SJSA1 (cell line): ENCODE data around the gene SON. TPM values are rescaled to one million over a fixed set of nuclear protein-coding genes. Genes with fewer than 3 reads are reported as not detected.
"Not testable (repeated sequence)": the region's sequence is repeated elsewhere in the genome, so short reads cannot be mapped to it uniquely, and the experiment has no call there.

ENCODE experiments used
- DNase-seq, 2 experiments: peaks; one replicate each; pipeline ENCODE4 v3.0.0-alpha.2; 2015 to 2020; ENCODE audit warnings: low spot score in 2 of 2, low read depth in 1 of 2
- H3K27ac ChIP-seq: fragments of 250-450 bp; sonication (Bioruptor Pico); 2 replicates; pipeline ENCODE4 v1.5.1; 2020; ENCODE audit warnings: mild to moderate bottlenecking, moderate library complexity
- H3K27me3 ChIP-seq: fragments of 250-450 bp; sonication (Bioruptor Pico); replicated peaks from 2 replicates; pipeline ENCODE4 v1.5.1; 2020; ENCODE audit warnings: mild to moderate bottlenecking, moderate library complexity
- H3K36me3 ChIP-seq: fragments of 250-450 bp; sonication (Bioruptor Pico); 2 replicates; pipeline ENCODE4 v1.5.1; 2020; ENCODE audit warnings: mild to moderate bottlenecking
- H3K4me1 ChIP-seq: fragments of 250-450 bp; sonication (Bioruptor Pico); replicated peaks from 2 replicates; pipeline ENCODE4 v1.6.1; 2021; ENCODE audit warnings: mild to moderate bottlenecking
- H3K4me3 ChIP-seq: fragments of 250-450 bp; sonication (Bioruptor Pico); 2 replicates; pipeline ENCODE4 v1.5.1; 2020; ENCODE audit warnings: mild to moderate bottlenecking
- H3K9me3 ChIP-seq: fragments of 250-450 bp; sonication (Bioruptor Pico); replicated peaks from 2 replicates; pipeline ENCODE4 v1.5.1; 2020; ENCODE audit warnings: mild to moderate bottlenecking
- total RNA-seq: library from RNA; depleted of rRNA; stranded (reverse); fragments of >200 nt; shearing (Covaris generic); gene quantifications from 2 replicates; pipeline ENCODE4 v1.2.3, GENCODE V29; 2014; rRNA removed

SON gene, protein sequence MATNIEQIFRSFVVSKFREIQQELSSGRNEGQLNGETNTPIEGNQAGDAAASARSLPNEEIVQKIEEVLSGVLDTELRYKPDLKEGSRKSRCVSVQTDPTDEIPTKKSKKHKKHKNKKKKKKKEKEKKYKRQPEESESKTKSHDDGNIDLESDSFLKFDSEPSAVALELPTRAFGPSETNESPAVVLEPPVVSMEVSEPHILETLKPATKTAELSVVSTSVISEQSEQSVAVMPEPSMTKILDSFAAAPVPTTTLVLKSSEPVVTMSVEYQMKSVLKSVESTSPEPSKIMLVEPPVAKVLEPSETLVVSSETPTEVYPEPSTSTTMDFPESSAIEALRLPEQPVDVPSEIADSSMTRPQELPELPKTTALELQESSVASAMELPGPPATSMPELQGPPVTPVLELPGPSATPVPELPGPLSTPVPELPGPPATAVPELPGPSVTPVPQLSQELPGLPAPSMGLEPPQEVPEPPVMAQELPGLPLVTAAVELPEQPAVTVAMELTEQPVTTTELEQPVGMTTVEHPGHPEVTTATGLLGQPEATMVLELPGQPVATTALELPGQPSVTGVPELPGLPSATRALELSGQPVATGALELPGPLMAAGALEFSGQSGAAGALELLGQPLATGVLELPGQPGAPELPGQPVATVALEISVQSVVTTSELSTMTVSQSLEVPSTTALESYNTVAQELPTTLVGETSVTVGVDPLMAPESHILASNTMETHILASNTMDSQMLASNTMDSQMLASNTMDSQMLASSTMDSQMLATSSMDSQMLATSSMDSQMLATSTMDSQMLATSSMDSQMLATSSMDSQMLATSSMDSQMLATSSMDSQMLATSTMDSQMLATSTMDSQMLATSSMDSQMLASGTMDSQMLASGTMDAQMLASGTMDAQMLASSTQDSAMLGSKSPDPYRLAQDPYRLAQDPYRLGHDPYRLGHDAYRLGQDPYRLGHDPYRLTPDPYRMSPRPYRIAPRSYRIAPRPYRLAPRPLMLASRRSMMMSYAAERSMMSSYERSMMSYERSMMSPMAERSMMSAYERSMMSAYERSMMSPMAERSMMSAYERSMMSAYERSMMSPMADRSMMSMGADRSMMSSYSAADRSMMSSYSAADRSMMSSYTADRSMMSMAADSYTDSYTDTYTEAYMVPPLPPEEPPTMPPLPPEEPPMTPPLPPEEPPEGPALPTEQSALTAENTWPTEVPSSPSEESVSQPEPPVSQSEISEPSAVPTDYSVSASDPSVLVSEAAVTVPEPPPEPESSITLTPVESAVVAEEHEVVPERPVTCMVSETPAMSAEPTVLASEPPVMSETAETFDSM (N-terminal part only)
- total RNA-seq, result 65.1 and 115 TPM in 2 replicates

DNA sequence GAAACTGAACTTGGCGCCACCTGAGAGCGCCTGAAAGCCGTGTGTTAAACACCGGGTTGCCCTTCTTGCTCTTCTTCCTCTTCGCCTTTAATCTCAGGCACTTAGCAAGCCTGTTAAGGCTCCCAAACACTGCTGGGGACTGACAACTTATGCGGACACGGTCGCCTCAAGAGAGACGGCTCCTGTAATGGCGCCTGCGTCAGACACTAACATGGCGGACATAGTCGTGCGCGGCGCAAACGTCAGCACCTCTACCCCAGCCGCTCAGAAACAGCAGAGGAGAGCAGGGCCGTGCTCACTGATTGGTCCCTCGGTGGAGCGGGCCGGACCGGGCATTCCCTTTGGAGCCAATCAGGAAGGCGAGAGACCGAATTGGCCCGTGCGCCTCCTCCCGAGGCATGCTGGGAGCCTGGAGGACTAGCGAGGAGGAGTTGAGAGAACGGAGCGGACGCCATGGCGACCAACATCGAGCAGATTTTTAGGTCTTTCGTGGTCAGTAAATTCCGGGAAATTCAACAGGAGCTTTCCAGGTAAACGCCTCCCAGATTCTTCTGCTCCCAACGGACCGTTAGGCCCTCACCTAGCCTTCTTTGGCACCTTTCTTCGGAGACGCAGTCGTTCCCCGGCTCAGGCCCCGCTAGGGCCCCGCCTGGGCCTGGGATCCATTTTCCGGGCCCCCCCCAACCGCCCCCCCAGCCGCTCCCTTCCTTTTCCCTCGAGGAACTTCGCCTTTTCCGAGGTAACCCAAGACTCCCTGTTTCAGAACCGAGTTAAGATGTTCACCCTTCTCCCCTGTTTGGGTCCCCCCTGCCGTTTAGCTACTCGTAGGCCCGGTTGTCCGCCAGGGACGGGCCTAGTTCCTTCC, at the start of gene SON:
TSS of gene SON (plus strand) at position 399 of the 865 bp plus-strand sequence. CDS start at position 454, 55 bp downstream.
- peaks cover 4% of the 10 kb centered on the region; the same call in 1 of the 2 replicates for H3K4me1 ChIP-seq
- DNase-seq, result peak; percentile 98 to 99
- peak within 1 kb of the TSS; percentile 72 for H3K4me3 ChIP-seq
- H3K27me3 ChIP-seq, result no peaks in the 10 kb centered on the region
- peak within 1 kb of the TSS; percentile 97 for H3K27ac ChIP-seq
- no peaks in the 10 kb centered on the region for H3K9me3 ChIP-seq
- peaks cover 58% of the 10 kb centered on the region for H3K36me3 ChIP-seq

DNA sequence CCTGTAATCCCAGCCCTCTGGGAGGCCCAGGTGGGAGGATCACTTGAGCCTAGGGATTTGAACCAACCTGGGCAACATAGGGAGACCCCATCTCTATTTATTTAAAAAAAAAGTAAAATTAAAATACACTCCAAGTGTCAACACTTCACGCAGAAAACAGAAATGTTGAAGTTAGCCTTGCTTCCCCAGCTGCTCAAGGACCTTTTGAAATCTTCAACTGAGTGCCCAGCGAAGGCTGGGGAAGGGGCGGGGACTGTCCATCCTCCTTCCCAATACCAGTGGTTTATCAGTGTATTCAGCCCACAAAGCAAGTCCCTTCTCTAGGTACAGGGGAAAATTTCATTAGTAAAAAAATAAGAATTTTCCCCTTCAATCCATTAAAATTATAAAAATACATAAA, 49.1 kb upstream of the SON start:
- Histone ChIP-seq H3K27ac (no peak overlapping the region), H3K36me3 (no peaks in the 10 kb centered on the region), H3K4me1 (peaks cover 8% of the 10 kb centered on the region; the same call in 1 of the 2 replicates), H3K27me3 (no peaks in the 10 kb centered on the region), H3K4me3 (no peak overlapping the region), H3K9me3 (no peaks in the 10 kb centered on the region)
- DNase-seq, result no peak

DNA sequence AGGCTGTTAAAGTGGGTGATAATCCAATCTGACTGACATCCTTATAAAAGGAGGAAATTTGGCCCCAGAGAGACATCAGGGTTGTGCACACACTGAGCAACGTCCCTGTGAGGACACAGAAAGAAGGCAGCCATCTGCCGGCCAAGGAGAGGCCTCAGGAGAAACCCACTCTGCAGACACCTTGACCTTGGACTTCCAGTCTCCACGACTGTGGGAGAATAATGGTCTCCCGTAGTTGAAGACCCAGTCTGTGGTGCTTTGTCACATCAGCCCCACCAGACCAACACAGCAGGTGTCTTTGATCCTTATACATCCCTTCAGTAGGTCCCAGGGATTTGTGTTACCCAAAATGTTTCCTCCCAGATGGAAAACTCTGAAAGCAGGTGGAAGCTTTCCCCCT, 47.1 kb upstream of the SON start:
- H3K27ac ChIP-seq, result no peak overlapping the region
- H3K9me3 ChIP-seq, result no peaks in the 10 kb centered on the region
- peaks cover 8% of the 10 kb centered on the region; the same call in 1 of the 2 replicates for H3K4me1 ChIP-seq

DNA sequence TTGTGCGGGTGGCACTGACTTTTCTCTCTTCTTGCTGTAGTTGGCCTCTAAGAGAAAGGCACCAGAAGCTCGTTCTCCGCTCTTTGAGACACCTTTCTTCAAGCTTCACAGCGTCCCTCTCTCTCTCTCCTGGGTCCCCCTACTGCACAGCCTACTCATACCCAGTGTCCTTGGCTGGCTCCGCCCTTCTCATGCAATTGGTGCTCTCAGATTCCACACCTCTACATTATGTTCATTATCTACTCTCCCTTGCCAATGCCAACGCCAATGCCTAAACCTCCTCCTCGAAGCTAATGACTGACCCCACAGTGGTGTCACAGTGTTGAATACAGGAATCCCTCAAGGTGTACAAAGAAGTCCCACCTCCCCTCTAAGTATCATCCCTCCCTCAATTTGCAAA, 46.5 kb upstream of the SON start:
- Histone ChIP-seq H3K4me1 (0 out of 2 replicates have a peak, but pooled peaks cover 4% of the 10 kb centered on the region), H3K27ac (no peak overlapping the region), H3K27me3 (no peaks in the 10 kb centered on the region), H3K9me3 (no peaks in the 10 kb centered on the region), H3K36me3 (no peaks in the 10 kb centered on the region), H3K4me3 (no peak overlapping the region)
- no peak for DNase-seq

More for the DNA sequence above, 47.1 kb upstream of the SON start:
- Histone ChIP-seq H3K4me3 (no peak overlapping the region), H3K27me3 (no peaks in the 10 kb centered on the region), H3K36me3 (no peaks in the 10 kb centered on the region)
- DNase-seq, result no peak

DNA sequence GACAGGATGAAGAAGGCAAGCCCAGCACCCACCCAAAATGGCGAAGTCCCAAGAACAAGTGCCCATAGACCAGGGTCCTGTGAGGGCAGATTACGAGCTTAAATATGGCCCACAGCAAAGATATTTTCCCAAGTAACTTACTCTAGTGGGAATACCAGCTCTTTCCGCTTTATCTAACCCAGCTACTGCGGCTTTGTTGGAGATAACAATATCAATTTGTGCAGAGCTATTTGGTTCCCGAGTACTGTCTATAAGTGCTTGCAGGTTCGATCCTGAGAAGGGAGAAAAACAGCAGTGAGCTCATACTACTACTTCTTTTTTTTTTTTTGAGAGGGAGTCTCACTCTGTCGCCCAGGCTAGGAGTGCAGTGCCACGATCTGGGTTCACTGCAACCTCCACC, 37.0 kb upstream of the SON start:
- H3K9me3 ChIP-seq, result no peaks in the 10 kb centered on the region
- no peaks in the 10 kb centered on the region for H3K4me1 ChIP-seq
- no peak overlapping the region for H3K4me3 ChIP-seq
- peaks cover 46% of the 10 kb centered on the region for H3K36me3 ChIP-seq
- no peaks in the 10 kb centered on the region for H3K27me3 ChIP-seq
- no peak overlapping the region for H3K27ac ChIP-seq
- DNase-seq, result no peak

DNA sequence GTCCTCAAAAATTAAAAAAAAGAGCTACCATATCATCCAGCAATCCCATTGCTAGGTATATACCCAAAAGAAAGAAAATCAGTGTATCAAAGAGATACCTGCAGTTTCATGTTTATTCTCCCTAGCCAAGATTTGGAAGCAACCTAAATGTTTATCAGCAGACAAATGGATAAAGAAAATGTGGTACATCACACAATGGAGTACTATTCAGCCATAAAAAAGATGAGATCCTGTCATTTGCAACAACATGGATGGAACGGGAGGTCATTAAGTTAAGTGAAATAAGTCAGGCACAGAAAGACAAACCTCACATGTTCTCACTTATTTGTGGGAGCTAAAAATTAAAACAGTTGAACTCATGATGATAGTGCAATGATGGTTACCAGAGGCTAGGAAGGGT, 35.8 kb upstream of the SON start:
- H3K27me3 ChIP-seq, H3K4me1 ChIP-seq, H3K9me3 ChIP-seq, H3K27ac ChIP-seq, DNase-seq, H3K4me3 ChIP-seq: not testable (repeated sequence)
- peaks cover 54% of the 10 kb centered on the region for H3K36me3 ChIP-seq

DNA sequence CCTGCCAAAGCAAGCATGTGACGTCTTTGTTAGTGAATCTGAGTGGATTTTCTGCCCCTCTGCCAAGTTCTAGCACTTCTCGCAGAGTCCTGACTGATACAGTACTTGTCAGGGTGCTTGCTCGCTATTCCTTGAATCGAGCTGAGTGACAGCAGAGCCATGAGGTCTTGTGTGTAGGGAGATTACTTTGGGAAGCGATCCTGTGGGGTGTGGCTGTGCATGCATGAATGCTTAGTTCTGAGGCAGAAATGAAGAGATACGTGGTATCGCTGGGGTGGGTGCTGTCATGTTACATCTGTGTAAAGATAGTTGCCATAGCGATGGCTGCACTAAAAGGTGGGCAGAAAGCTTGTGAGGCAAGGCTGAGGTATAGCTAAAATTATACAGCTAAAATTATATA, 32.0 kb upstream of the SON start:
- no peak for DNase-seq
- Histone ChIP-seq H3K27me3 (no peaks in the 10 kb centered on the region), H3K4me3 (no peak overlapping the region), H3K4me1 (no peaks in the 10 kb centered on the region), H3K9me3 (no peaks in the 10 kb centered on the region), H3K27ac (no peak overlapping the region), H3K36me3 (peaks cover 62% of the 10 kb centered on the region)

DNA sequence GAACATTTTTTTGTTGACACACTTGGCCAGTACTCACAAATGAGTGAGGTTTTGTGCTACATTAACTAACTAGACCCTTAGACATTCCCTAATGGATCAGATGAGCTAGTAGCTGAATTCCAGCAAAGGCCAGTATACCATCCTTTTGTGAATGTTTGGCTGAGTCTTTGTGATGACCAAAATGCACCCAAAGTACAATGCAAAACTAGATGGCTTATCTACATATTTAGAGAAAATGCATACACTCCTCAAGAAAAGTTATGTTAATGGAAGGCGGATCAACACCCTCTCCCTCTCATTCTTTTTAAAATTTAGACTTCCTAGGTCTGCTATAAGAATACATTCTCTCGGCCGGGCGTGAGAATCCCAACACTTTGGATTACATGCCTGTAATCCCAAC, 31.2 kb upstream of the SON start:
- Histone ChIP-seq H3K4me1 (no peaks in the 10 kb centered on the region), H3K4me3 (no peak overlapping the region), H3K9me3 (no peaks in the 10 kb centered on the region), H3K27ac (no peak overlapping the region), H3K36me3 (peaks cover 69% of the 10 kb centered on the region), H3K27me3 (no peaks in the 10 kb centered on the region)
- no peak for DNase-seq

DNA sequence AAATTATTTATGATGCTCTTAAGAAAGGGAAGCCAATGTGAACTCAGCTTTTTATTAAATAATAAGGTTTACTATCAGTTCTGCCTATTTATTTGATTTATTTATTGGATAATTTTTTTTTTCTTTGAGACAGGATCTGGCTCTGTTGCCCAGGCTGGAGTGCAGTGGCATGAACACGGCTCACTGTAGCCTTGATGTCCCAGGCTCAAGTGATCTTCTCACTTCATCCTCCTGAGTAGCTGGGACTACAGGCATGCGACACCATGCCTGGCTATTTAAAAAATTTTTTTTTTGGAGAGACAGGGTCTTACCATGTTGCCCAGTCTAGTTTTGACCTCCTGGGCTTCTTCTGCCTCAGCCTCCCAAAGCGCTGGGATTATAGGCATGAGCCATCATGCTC, 30.4 kb upstream of the SON start:
- H3K27me3 ChIP-seq, result no peaks in the 10 kb centered on the region
- H3K36me3 ChIP-seq, result peaks cover 71% of the 10 kb centered on the region
- DNase-seq, result no peak
- H3K9me3 ChIP-seq, result no peaks in the 10 kb centered on the region
- no peaks in the 10 kb centered on the region for H3K4me1 ChIP-seq
- H3K27ac ChIP-seq, result no peak overlapping the region
- no peak overlapping the region for H3K4me3 ChIP-seq

DNA sequence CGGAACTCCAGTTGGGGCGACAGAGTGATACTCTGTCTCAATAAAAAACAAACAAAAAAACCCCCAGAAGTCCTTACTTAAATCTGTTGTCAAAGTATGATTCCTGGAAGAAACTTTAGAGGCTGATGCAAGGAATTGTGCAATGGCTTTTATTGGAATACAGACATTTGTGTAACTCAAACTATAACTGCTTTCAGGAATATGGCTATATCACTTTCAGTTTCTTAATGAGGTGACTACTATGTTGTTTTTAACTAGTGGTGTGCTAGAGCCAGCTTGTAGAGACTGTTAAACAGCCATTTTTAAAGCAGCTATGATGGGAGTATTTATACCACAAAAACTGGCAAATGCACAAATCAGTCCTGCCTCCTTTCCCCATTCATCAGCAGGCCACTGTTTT, 28.6 kb upstream of the SON start:
- H3K27ac ChIP-seq, result no peak overlapping the region
- DNase-seq, result no peak

DNA sequence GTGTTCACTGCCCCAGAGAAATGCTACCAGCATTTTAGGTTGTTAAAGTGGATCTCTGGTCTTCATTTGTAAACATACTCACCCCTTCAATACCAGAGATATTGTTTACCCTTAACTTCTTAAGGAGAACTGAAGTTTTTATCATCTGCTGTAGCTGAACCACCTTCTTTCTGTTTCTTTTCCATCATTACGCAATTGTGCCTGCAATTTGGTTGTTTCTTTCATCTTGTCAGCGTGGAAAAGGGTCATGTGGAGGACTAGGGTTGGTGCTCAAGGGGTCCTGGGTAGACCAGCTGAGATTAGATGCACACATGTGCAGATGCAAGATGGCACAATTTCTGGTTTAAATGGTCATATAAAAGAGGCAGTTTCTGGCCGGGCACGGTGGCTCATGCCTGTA, 23.9 kb upstream of the SON start:
- Histone ChIP-seq H3K27ac (no peak overlapping the region), H3K9me3 (no peaks in the 10 kb centered on the region), H3K4me3 (no peak overlapping the region), H3K27me3 (no peaks in the 10 kb centered on the region), H3K36me3 (peaks cover 65% of the 10 kb centered on the region), H3K4me1 (no peaks in the 10 kb centered on the region)
- no peak for DNase-seq

More for the DNA sequence above, 28.6 kb upstream of the SON start:
- Histone ChIP-seq H3K27me3 (no peaks in the 10 kb centered on the region), H3K36me3 (peaks cover 79% of the 10 kb centered on the region), H3K4me1 (no peaks in the 10 kb centered on the region), H3K9me3 (no peaks in the 10 kb centered on the region), H3K4me3 (no peak overlapping the region)

DNA sequence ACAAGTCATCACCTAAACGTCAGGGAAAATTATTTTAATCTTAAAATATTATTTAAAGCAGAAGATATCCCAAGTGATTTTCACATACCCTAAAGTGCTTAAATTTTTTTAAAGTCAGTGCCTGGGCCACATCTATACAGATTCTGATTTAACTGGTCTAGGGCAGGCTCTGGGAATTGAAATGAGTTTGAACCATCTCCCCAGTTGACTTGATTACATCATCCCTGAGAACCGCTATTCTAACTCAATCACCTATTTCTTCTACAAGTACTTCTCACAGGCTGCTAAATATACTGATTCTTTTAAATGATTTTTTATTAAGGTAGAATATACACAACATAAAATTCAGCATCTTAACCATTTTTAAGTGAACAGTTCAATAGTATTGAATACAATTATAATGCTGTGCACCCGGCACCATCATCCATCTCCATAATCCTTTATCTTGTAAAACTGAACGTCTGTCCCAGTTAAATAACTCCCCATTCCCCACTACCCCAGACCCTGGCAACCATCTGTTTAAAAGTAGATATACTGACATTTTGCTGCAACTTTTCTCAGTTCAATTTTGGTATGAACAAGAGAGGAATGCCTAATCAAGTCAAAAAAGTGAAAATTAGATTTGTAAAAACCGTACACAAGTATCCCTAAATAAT, 20.4 kb upstream of the SON start:
- DNase-seq, result no peak
- Histone ChIP-seq H3K4me3 (no peak overlapping the region), H3K36me3 (peaks cover 58% of the 10 kb centered on the region)

More for the DNA sequence above, 20.4 kb upstream of the SON start:
- Histone ChIP-seq H3K4me1 (no peaks in the 10 kb centered on the region), H3K9me3 (no peaks in the 10 kb centered on the region), H3K27me3 (no peaks in the 10 kb centered on the region), H3K27ac (no peak overlapping the region)
